ENCODE results near the gene ALPK1. TPM values are rescaled to one million over a fixed set of nuclear protein-coding genes. Genes with fewer than 3 reads are reported as not detected.

Gene ALPK1
- total and polyA plus RNA-seq, 2 of the 4 experiments (the other 2 are of a cell fraction) = 3.3 to 7.9 TPM

GRCh38 chr4:112287258-112287989, 9.7 kb upstream of the ALPK1 start:
- ATAC-seq (ENCODE audit: low read depth) (no peak), DNase-seq (no peak)
- intact Hi-C loops (cut with micrococcal nuclease) (no loop called here), in situ Hi-C loops (cut with MboI; ENCODE audit: low sequenced_read_pairs) (no loop called here), dilution Hi-C loops (cut with HindIII; ENCODE audit: low sequenced_read_pairs, unreplicated experiment) (no loop called here)
- Histone ChIP-seq H4K8ac (ENCODE audit: low read depth in 2 of 2, low read length in 2 of 2) (no peak overlapping the region), H3K4me3 (ENCODE audit: insufficient read depth, low read depth, low read length) (no peak overlapping the region), H3K9me3 (ENCODE audit: control insufficient read depth, insufficient read depth, low read length) (no peaks in the 10 kb centered on the region), H2BK15ac (ENCODE audit: low read depth, low read length) (no peak overlapping the region), H3K4me2 (ENCODE audit: low read depth, low read length) (no peak overlapping the region), H2AFZ (replicated peaks; ENCODE audit: low read length, poor library complexity) (no peak overlapping the region), H2BK120ac (ENCODE audit: low read depth, low read length) (no peak overlapping the region), H3K4me1 (ENCODE audit: control insufficient read depth, insufficient read depth, low read length) (0 out of 2 replicates have a peak, but pooled peaks cover 2% of the 10 kb centered on the region), H3K23ac (ENCODE audit: low read depth, low read length) (no peak overlapping the region), H4K5ac (ENCODE audit: low read depth, low read length) (no peak overlapping the region), H3K79me1 (ENCODE audit: low read depth in 1 of 2, low read length in 2 of 2) (peaks cover 0 to 20% of the 10 kb centered on the region in 2 experiments; a peak in 2 of 4 replicates), H3K36me3 (ENCODE audit: control insufficient read depth, insufficient read depth, low read length) (no peaks in the 10 kb centered on the region), H3K4ac (ENCODE audit: low read depth, low read length) (no peak overlapping the region), H3K27ac (ENCODE audit: insufficient read depth, low read length) (no peak overlapping the region), H3K27me3 (ENCODE audit: control insufficient read depth, insufficient read depth, low read length) (no peaks in the 10 kb centered on the region), H4K91ac (ENCODE audit: insufficient read depth, low read depth, low read length) (no peak overlapping the region), H2BK5ac (ENCODE audit: low read depth, low read length, poor library complexity, severe bottlenecking) (no peak overlapping the region), H4K20me1 (ENCODE audit: insufficient read depth, low read length) (no peaks in the 10 kb centered on the region), H3K14ac (replicated peaks; ENCODE audit: low read depth, low read length) (no peak overlapping the region), H3K18ac (ENCODE audit: low read depth, low read length) (no peak overlapping the region), H3K56ac (ENCODE audit: extremely low read depth, insufficient read depth, low read length) (no peak overlapping the region), H3K9me1 (ENCODE audit: insufficient read depth, low read length) (no peaks in the 10 kb centered on the region), H2BK20ac (ENCODE audit: low read depth, low read length) (no peak overlapping the region), H2AK5ac (ENCODE audit: low read depth, low read length) (no peak overlapping the region), H3K9ac (ENCODE audit: low read depth, low read length) (no peak overlapping the region), H2AK9ac (replicated peaks; ENCODE audit: low read depth, low read length, poor library complexity) (no peak overlapping the region)
- POLR2A ChIA-PET (ENCODE audit: unreplicated experiment) = no interaction called here
- WGBS, 2 experiments (ENCODE audit: extremely low coverage in 2 of 2, insufficient read length in 1 of 2) = 100% methylated on average over 1 of the region's 8 CpGs; no CpG with 5 or more reads in 1 of the 2 experiments
- TF ChIP-seq NFE2L2 (IDR thresholded peaks at IDR 0.05; ENCODE audit: low read depth, low read length) (no peak), USF2 (IDR thresholded peaks at IDR 0.05; ENCODE audit: low read depth, low read length) (no peak), POLR2A (IDR thresholded peaks at IDR 0.05; ENCODE audit: low read depth, low read length) (no peak), FOS (IDR thresholded peaks at IDR 0.05; ENCODE audit: low read depth, low read length) (no peak), CHD1 (IDR thresholded peaks at IDR 0.05; ENCODE audit: low read depth, low read length) (no peak), MAZ (IDR thresholded peaks at IDR 0.05; ENCODE audit: borderline replicate concordance, low read depth, low read length) (no peak), MAFK (IDR thresholded peaks at IDR 0.05; ENCODE audit: low read depth, low read length) (no peak), ELK1 (IDR thresholded peaks at IDR 0.05; ENCODE audit: borderline replicate concordance, low read depth, low read length) (no peak), RAD21 (IDR thresholded peaks at IDR 0.05; ENCODE audit: low read length) (no peak), RFX5 (IDR thresholded peaks at IDR 0.05; ENCODE audit: low read depth, low read length) (no peak), CTCF (conservative IDR thresholded peaks at IDR 0.05; ENCODE audit: low read depth, low read length) (no peak), RCOR1 (IDR thresholded peaks at IDR 0.05; ENCODE audit: insufficient replicate concordance, low read length) (no peak), SMC3 (IDR thresholded peaks at IDR 0.05; ENCODE audit: low read depth, low read length) (no peak), BHLHE40 (IDR thresholded peaks at IDR 0.05; ENCODE audit: low read depth, low read length) (no peak), MXI1 (IDR thresholded peaks at IDR 0.05; ENCODE audit: borderline replicate concordance, low read depth, low read length) (no peak), CEBPB (IDR thresholded peaks at IDR 0.05; ENCODE audit: low read depth, low read length) (no peak)
- no TSS peak for BruUV-seq (replicated peaks)
- CTCF ChIA-PET = interaction anchor here (1.1 kb wide), 1 partner anchor 9 kb away, joined by 4 read pairs; the partner anchor contains the start of gene ALPK1
